OCI-LY1 (cell line): ENCODE data around the gene DPP4.

ENCODE experiments used
- H2AFZ ChIP-seq: fragments of 200-600 bp; sonication (generic), shearing (Covaris generic); 2 replicates; pipeline ENCODE4 v1.6.0; 2014; ENCODE audit warnings: antibody characterized with exemption, mild to moderate bottlenecking, low read length
- H3F3A ChIP-seq: fragments of 200-600 bp; sonication (generic), shearing (Covaris generic); 2 replicates; pipeline ENCODE4 v1.6.0; 2014; ENCODE audit warnings: mild to moderate bottlenecking, antibody characterized with exemption, low read length, moderate library complexity; ENCODE audit not compliant: insufficient read depth
- H3K27ac ChIP-seq: fragments of 200-600 bp; sonication (generic); 2 replicates; pipeline ENCODE4 v1.5.1; 2014; ENCODE audit warnings: low read length, mixed run types, mild to moderate bottlenecking, low read depth; ENCODE audit not compliant: poor library complexity, severe bottlenecking
- H3K27me3 ChIP-seq: fragments of 200-600 bp; sonication (generic); 2 replicates; pipeline ENCODE4 v1.6.0; 2014; ENCODE audit warnings: antibody characterized with exemption, mild to moderate bottlenecking, low read length, moderate library complexity; ENCODE audit not compliant: insufficient read depth
- H3K36me3 ChIP-seq: fragments of 200-600 bp; sonication (generic); 2 replicates; pipeline ENCODE4 v1.6.1; 2014; ENCODE audit warnings: mild to moderate bottlenecking, antibody characterized with exemption, low read length, moderate library complexity, mixed read lengths; ENCODE audit not compliant: insufficient read depth
- H3K4me1 ChIP-seq: fragments of 200-600 bp; sonication (generic); 2 replicates; pipeline ENCODE4 v1.5.1; 2014; ENCODE audit warnings: mild to moderate bottlenecking, low read length, moderate library complexity; ENCODE audit not compliant: insufficient read depth, severe bottlenecking
- H3K4me2 ChIP-seq: fragments of 200-600 bp; sonication (generic), shearing (Covaris generic); 2 replicates; pipeline ENCODE4 v1.6.1; 2014; ENCODE audit warnings: low read length
- H3K4me3 ChIP-seq: fragments of 200-600 bp; sonication (generic); 2 replicates; pipeline ENCODE4 v1.5.1; 2014; ENCODE audit warnings: low read length, low read depth, mild to moderate bottlenecking, mixed read lengths; ENCODE audit not compliant: poor library complexity, severe bottlenecking
- H3K79me2 ChIP-seq: fragments of 200-600 bp; shearing (Covaris generic); 2 replicates; pipeline ENCODE4 v1.6.1; 2016; ENCODE audit warnings: mixed run types, low read length, mixed read lengths; ENCODE audit not compliant: insufficient read depth
- H3K9ac ChIP-seq: fragments of 200-600 bp; sonication (generic), shearing (Covaris generic); 2 replicates; pipeline ENCODE4 v1.6.1; 2014; ENCODE audit warnings: mild to moderate bottlenecking, low read length, mixed read lengths
- H3K9me2 ChIP-seq: fragments of 200-600 bp; sonication (generic), shearing (Covaris generic); 2 replicates; pipeline ENCODE4 v1.6.1; 2014; ENCODE audit warnings: low read depth, mild to moderate bottlenecking, low read length, mixed read lengths
- H3K9me3 ChIP-seq: fragments of 200-600 bp; shearing (Covaris generic); 2 replicates; pipeline ENCODE4 v1.6.1; 2014; ENCODE audit warnings: low read length, mixed read lengths
- H4K20me1 ChIP-seq: fragments of 200-600 bp; sonication (generic), shearing (Covaris generic); 2 replicates; pipeline ENCODE4 v1.6.0; 2016; ENCODE audit warnings: mild to moderate bottlenecking, low read length; ENCODE audit not compliant: insufficient read depth
- EZH2 ChIP-seq: fragments of 200-600 bp; sonication (generic), shearing (Covaris generic); IDR thresholded peaks from 2 replicates; pipeline ENCODE4 v1.8.0; 2017; ENCODE audit warnings: borderline replicate concordance, mixed run types, mild to moderate bottlenecking, antibody characterized with exemption, low read length, moderate library complexity, mixed read lengths
- TF ChIP-seq, protein P1 (sequence below): fragments of 200-600 bp; sonication (generic), shearing (Covaris generic); IDR thresholded peaks from 2 replicates; pipeline ENCODE4 v1.5.1; 2017; ENCODE audit warnings: mild to moderate bottlenecking, antibody characterized with exemption, low read length, moderate library complexity, mixed read lengths

Gene DPP4

DNA sequence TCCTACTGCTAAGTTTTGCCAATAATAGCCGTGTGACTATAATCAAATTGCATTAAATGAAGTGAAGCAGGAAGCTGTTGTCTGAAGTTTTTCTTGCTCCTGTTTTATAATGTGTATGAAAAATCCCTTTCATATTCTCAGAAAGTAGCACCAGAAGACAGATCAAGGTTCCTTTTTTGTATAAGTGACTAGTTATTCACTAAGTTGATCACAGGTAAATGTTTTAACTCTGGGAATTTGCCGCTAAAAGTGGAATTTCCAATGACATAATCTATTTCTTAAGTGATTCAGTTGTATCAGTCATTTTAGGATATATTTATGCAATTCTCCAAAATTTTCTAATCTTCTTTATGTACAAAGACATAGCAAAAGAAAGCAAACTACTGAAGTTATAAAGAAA is 99.6 kb downstream of the DPP4 start:
- no peak overlapping the region for H3K4me3 ChIP-seq
- no peaks in the 10 kb centered on the region for H3K9me2 ChIP-seq
- H3K4me1 ChIP-seq: no peaks in the 10 kb centered on the region
- H3K4me2 ChIP-seq: no peak overlapping the region
- H3K27ac ChIP-seq: no peak overlapping the region
- no peaks in the 10 kb centered on the region for H3K27me3 ChIP-seq
- no peaks in the 10 kb centered on the region for H4K20me1 ChIP-seq
- H3K9me3 ChIP-seq: no peaks in the 10 kb centered on the region
- no peaks in the 10 kb centered on the region for H3K79me2 ChIP-seq
- TF ChIP-seq, protein P1, sequence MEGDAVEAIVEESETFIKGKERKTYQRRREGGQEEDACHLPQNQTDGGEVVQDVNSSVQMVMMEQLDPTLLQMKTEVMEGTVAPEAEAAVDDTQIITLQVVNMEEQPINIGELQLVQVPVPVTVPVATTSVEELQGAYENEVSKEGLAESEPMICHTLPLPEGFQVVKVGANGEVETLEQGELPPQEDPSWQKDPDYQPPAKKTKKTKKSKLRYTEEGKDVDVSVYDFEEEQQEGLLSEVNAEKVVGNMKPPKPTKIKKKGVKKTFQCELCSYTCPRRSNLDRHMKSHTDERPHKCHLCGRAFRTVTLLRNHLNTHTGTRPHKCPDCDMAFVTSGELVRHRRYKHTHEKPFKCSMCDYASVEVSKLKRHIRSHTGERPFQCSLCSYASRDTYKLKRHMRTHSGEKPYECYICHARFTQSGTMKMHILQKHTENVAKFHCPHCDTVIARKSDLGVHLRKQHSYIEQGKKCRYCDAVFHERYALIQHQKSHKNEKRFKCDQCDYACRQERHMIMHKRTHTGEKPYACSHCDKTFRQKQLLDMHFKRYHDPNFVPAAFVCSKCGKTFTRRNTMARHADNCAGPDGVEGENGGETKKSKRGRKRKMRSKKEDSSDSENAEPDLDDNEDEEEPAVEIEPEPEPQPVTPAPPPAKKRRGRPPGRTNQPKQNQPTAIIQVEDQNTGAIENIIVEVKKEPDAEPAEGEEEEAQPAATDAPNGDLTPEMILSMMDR: no peak
- TF ChIP-seq EZH2: no peak
- no peaks in the 10 kb centered on the region for H3F3A ChIP-seq
- no peaks in the 10 kb centered on the region for H3K36me3 ChIP-seq
- H3K9ac ChIP-seq: no peak overlapping the region
- H2AFZ ChIP-seq: no peak overlapping the region

DNA sequence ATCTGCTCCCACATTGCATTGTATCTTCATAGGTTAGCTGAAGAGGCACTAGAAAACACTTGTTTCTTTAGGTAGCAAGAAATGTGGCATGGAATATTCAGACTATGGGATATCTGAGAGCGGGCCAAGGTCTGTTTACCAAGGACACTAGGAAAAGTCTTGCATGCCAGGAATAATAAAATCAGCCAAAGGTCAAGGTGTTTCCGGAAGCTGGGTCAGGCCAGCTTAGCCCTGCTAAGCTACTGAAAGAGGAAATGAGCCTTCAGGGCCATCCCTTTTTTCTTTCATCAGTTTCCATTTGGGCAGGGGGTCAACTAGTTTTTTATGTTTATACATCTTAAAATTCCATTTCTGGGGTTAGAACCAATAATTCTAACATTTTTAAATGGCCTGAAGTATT is 101.1 kb downstream of the DPP4 start:
- Histone ChIP-seq H2AFZ (no peak overlapping the region), H3K4me3 (no peak overlapping the region), H3F3A (no peaks in the 10 kb centered on the region), H3K36me3 (no peaks in the 10 kb centered on the region), H3K4me1 (no peaks in the 10 kb centered on the region), H3K9me3 (no peaks in the 10 kb centered on the region), H3K9me2 (no peaks in the 10 kb centered on the region), H3K9ac (no peak overlapping the region), H4K20me1 (no peaks in the 10 kb centered on the region), H3K4me2 (no peak overlapping the region), H3K79me2 (no peaks in the 10 kb centered on the region), H3K27ac (no peak overlapping the region), H3K27me3 (no peaks in the 10 kb centered on the region)
- no peak for TF ChIP-seq EZH2
- TF ChIP-seq, protein P1: no peak

DNA sequence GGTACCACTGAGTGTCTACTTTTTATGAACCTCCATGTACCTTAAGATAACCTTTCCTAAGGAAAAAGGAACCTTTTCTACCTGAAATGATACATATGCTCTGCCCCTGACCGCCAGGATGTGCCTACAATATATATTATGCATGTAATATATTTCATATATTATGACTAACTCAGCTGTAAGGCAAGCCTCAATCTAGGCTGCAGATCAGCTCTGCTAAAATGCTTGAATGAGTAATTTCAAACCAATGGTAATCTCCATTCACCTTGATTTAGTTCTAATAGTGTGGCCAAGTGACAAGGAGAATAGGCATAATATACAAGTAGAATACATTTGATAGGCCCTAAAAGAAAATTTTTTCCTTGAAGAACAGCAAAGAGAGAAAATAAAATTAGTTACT is 101.8 kb downstream of the DPP4 start:
- H3K27me3 ChIP-seq: no peaks in the 10 kb centered on the region
- H3K27ac ChIP-seq: no peak overlapping the region

More for the DNA sequence above, 101.8 kb downstream of the DPP4 start:
- Histone ChIP-seq H3K36me3 (no peaks in the 10 kb centered on the region), H3K4me2 (no peak overlapping the region), H3K79me2 (no peaks in the 10 kb centered on the region), H2AFZ (no peak overlapping the region), H3K9me3 (no peaks in the 10 kb centered on the region), H3K9me2 (no peaks in the 10 kb centered on the region), H3K9ac (no peak overlapping the region), H3K4me1 (no peaks in the 10 kb centered on the region), H3K4me3 (no peak overlapping the region), H4K20me1 (no peaks in the 10 kb centered on the region), H3F3A (no peaks in the 10 kb centered on the region)
- TF ChIP-seq, protein P1: no peak
- no peak for TF ChIP-seq EZH2
